ENCODE results near the gene BMP2. TPM values are rescaled to one million over a fixed set of nuclear protein-coding genes. Genes with fewer than 3 reads are reported as not detected.
A peak's percentile ranks its signal among the peaks of the same experiment; 100 is the strongest.

Gene BMP2
- total and polyA plus RNA-seq, 7 experiments from 2014 or later = 0.08 TPM; not detected in 6

GRCh38 chr20:6767126-6767535, 355 bp upstream of the BMP2 start:
- no peak for DNase-seq
- Histone ChIP-seq H3K27ac (ENCODE audit: low read depth, low read length) (no peak overlapping the region), H3K36me3 (ENCODE audit: control insufficient read depth in 2 of 3, insufficient read depth in 3 of 3, low read length in 3 of 3) (no peaks in the 10 kb centered on the region), H3K27me3 (ENCODE audit: control insufficient read depth in 2 of 2, insufficient read depth in 2 of 2, low read length in 2 of 2) (peaks cover 0 to 9% of the 10 kb centered on the region in 2 donors), H3K4me3 (ENCODE audit: low read length) (no peak overlapping the region), H3K9me3 (ENCODE audit: control insufficient read depth in 2 of 3, low read length in 3 of 3) (no peaks in the 10 kb centered on the region), H3K4me1 (ENCODE audit: control insufficient read depth in 2 of 2, insufficient read depth in 2 of 2, low read length in 2 of 2) (no peaks in the 10 kb centered on the region)
- ChIA-PET CTCF (no interaction called here), POLR2A (no interaction called here)
- no peak for ATAC-seq
- Mint-ChIP-seq H3K4me3 (peak overlapping the region in 7 of 10 donors; percentile 23 to 53 (median 38)), H3K27me3 (peaks cover 49 to 65% (median 53%) of the 10 kb centered on the region in 5 donors), H3K4me1 (peaks cover 0 to 6% (median 5%) of the 10 kb centered on the region in 7 donors), H3K36me3 (peaks cover 0 to 5% (median 0%) of the 10 kb centered on the region in 5 donors), H3K9me3 (peaks cover 0 to 7% (median 0%) of the 10 kb centered on the region in 11 donors), H3K27ac (no peak overlapping the region)
- intact Hi-C loops (cut with micrococcal nuclease) = loop anchor here in 1 of 2 donors (5.0 to 10.0 kb wide), 3 partner anchors 325 to 608 kb away; no protein-coding TSS in a partner anchor

GRCh38 chr20:6768228-6769140, 998 bp downstream of the BMP2 start:
- peak; percentile 42 for ATAC-seq
- Mint-ChIP-seq H3K27ac (no peak overlapping the region), H3K4me1 (peaks cover 0 to 6% (median 5%) of the 10 kb centered on the region in 7 donors), H3K4me3 (peak overlapping the region in 2 of 10 donors; percentile 35 to 43), H3K36me3 (peaks cover 0 to 5% (median 0%) of the 10 kb centered on the region in 5 donors), H3K9me3 (peaks cover 0 to 7% (median 0%) of the 10 kb centered on the region in 11 donors), H3K27me3 (peaks cover 40 to 67% (median 57%) of the 10 kb centered on the region in 5 donors)
- POLR2A ChIA-PET = no interaction called here
- Histone ChIP-seq H3K27ac (ENCODE audit: low read depth, low read length) (no peak overlapping the region), H3K4me3 (ENCODE audit: low read length) (no peak overlapping the region), H3K36me3 (ENCODE audit: control insufficient read depth in 2 of 3, insufficient read depth in 3 of 3, low read length in 3 of 3) (no peaks in the 10 kb centered on the region), H3K4me1 (ENCODE audit: control insufficient read depth in 2 of 2, insufficient read depth in 2 of 2, low read length in 2 of 2) (no peaks in the 10 kb centered on the region), H3K9me3 (ENCODE audit: control insufficient read depth in 2 of 3, low read length in 3 of 3) (no peaks in the 10 kb centered on the region), H3K27me3 (ENCODE audit: control insufficient read depth in 2 of 2, insufficient read depth in 2 of 2, low read length in 2 of 2) (peaks cover 0 to 9% of the 10 kb centered on the region in 2 donors)
- CTCF ChIA-PET = no interaction called here
- DNase-seq = no peak
- intact Hi-C loops (cut with micrococcal nuclease) = loop anchor here in 1 of 2 donors (5.0 to 10.0 kb wide), 3 partner anchors 324 to 606 kb away; no protein-coding TSS in a partner anchor

GRCh38 chr20:6769903-6770785, 2.7 kb downstream of the BMP2 start:
- Mint-ChIP-seq H3K27me3 (peaks cover 42 to 69% (median 56%) of the 10 kb centered on the region in 5 donors), H3K27ac (no peak overlapping the region), H3K4me1 (peaks cover 0 to 6% (median 5%) of the 10 kb centered on the region in 7 donors), H3K9me3 (peaks cover 0 to 7% (median 0%) of the 10 kb centered on the region in 11 donors), H3K36me3 (peaks cover 0 to 5% (median 0%) of the 10 kb centered on the region in 5 donors), H3K4me3 (no peak overlapping the region)
- DNase-seq (no peak), ATAC-seq (no peak)
- intact Hi-C loops (cut with micrococcal nuclease) = loop anchor here in 1 of 2 donors (5.0 to 10.0 kb wide), 3 partner anchors 322 to 605 kb away; no protein-coding TSS in a partner anchor
- H3K27me3 ChIP-seq (ENCODE audit: control insufficient read depth in 2 of 2, insufficient read depth in 2 of 2, low read length in 2 of 2) = peaks cover 0 to 5% of the 10 kb centered on the region in 2 donors
- no peaks in the 10 kb centered on the region for H3K4me1 ChIP-seq (ENCODE audit: control insufficient read depth in 2 of 2, insufficient read depth in 2 of 2, low read length in 2 of 2)
- H3K27ac ChIP-seq (ENCODE audit: low read depth, low read length) = no peak overlapping the region
- ChIA-PET POLR2A (no interaction called here), CTCF (no interaction called here)
- H3K36me3 ChIP-seq (ENCODE audit: control insufficient read depth in 2 of 3, insufficient read depth in 3 of 3, low read length in 3 of 3) = no peaks in the 10 kb centered on the region
- no peak overlapping the region for H3K4me3 ChIP-seq (ENCODE audit: low read length)
- H3K9me3 ChIP-seq (ENCODE audit: control insufficient read depth in 2 of 3, low read length in 3 of 3) = no peaks in the 10 kb centered on the region

- H3K9me3 ChIP-seq (ENCODE audit: control insufficient read depth in 2 of 3, low read length in 3 of 3) = no peaks in the 10 kb centered on the region
- CTCF ChIA-PET = interaction anchor here (0.7 kb wide), 1 partner anchor 1952 kb away, joined by 3 read pairs; no protein-coding TSS in a partner anchor
- H3K4me3 ChIP-seq (ENCODE audit: low read length) = no peak overlapping the region
- peaks cover 0 to 4% of the 10 kb centered on the region in 2 donors for H3K27me3 ChIP-seq (ENCODE audit: control insufficient read depth in 2 of 2, insufficient read depth in 2 of 2, low read length in 2 of 2)
- intact Hi-C loops (cut with micrococcal nuclease) = no loop called here
- no peak overlapping the region for H3K27ac Mint-ChIP-seq
- H3K27ac ChIP-seq (ENCODE audit: low read depth, low read length) = no peak overlapping the region
- H3K4me3 Mint-ChIP-seq = no peak overlapping the region
- H3K4me1 Mint-ChIP-seq = peaks cover 0 to 6% (median 5%) of the 10 kb centered on the region in 7 donors
- peaks cover 0 to 5% (median 0%) of the 10 kb centered on the region in 5 donors for H3K36me3 Mint-ChIP-seq
- ATAC-seq (no peak), DNase-seq (no peak)
- peaks cover 0 to 7% (median 0%) of the 10 kb centered on the region in 11 donors for H3K9me3 Mint-ChIP-seq
- H3K36me3 ChIP-seq (ENCODE audit: control insufficient read depth in 2 of 3, insufficient read depth in 3 of 3, low read length in 3 of 3) = no peaks in the 10 kb centered on the region
- POLR2A ChIA-PET = no interaction called here
- H3K27me3 Mint-ChIP-seq = peaks cover 42 to 71% (median 54%) of the 10 kb centered on the region in 5 donors
- H3K4me1 ChIP-seq (ENCODE audit: control insufficient read depth in 2 of 2, insufficient read depth in 2 of 2, low read length in 2 of 2) = no peaks in the 10 kb centered on the region
These were observed 3.3 kb downstream of the BMP2 start for GRCh38 chr20:6770786-6771100.

- no peaks in the 10 kb centered on the region for H3K4me1 Mint-ChIP-seq
- H3K27ac ChIP-seq (ENCODE audit: low read depth, low read length) = no peak overlapping the region
- no peaks in the 10 kb centered on the region for H3K9me3 ChIP-seq (ENCODE audit: control insufficient read depth in 2 of 3, low read length in 3 of 3)
- no peaks in the 10 kb centered on the region for H3K4me1 ChIP-seq (ENCODE audit: control insufficient read depth in 2 of 2, insufficient read depth in 2 of 2, low read length in 2 of 2)
- CTCF ChIA-PET = no interaction called here
- POLR2A ChIA-PET = no interaction called here
- H3K36me3 ChIP-seq (ENCODE audit: control insufficient read depth in 2 of 3, insufficient read depth in 3 of 3, low read length in 3 of 3) = no peaks in the 10 kb centered on the region
- intact Hi-C loops (cut with micrococcal nuclease) = no loop called here
- H3K27ac Mint-ChIP-seq = no peak overlapping the region
- H3K27me3 Mint-ChIP-seq = peaks cover 0 to 8% (median 3%) of the 10 kb centered on the region in 5 donors
- no peak overlapping the region for H3K4me3 ChIP-seq (ENCODE audit: low read length)
- H3K9me3 Mint-ChIP-seq = no peaks in the 10 kb centered on the region
- no peaks in the 10 kb centered on the region for H3K27me3 ChIP-seq (ENCODE audit: control insufficient read depth in 2 of 2, insufficient read depth in 2 of 2, low read length in 2 of 2)
- H3K36me3 Mint-ChIP-seq = no peaks in the 10 kb centered on the region
- ATAC-seq = no peak
- no peak overlapping the region for H3K4me3 Mint-ChIP-seq
- DNase-seq = no peak
These were observed 13.1 kb downstream of the BMP2 start for GRCh38 chr20:6780433-6781190.

- no peak overlapping the region for H3K4me3 ChIP-seq (ENCODE audit: low read length)
- H3K4me3 Mint-ChIP-seq = no peak overlapping the region
- no peaks in the 10 kb centered on the region for H3K4me1 ChIP-seq (ENCODE audit: control insufficient read depth in 2 of 2, insufficient read depth in 2 of 2, low read length in 2 of 2)
- ATAC-seq = no peak
- H3K36me3 Mint-ChIP-seq = no peaks in the 10 kb centered on the region
- H3K4me1 Mint-ChIP-seq = no peaks in the 10 kb centered on the region
- H3K9me3 ChIP-seq (ENCODE audit: control insufficient read depth in 2 of 3, low read length in 3 of 3) = no peaks in the 10 kb centered on the region
- no peaks in the 10 kb centered on the region for H3K27me3 ChIP-seq (ENCODE audit: control insufficient read depth in 2 of 2, insufficient read depth in 2 of 2, low read length in 2 of 2)
- intact Hi-C loops (cut with micrococcal nuclease) = no loop called here
- DNase-seq = no peak
- CTCF ChIA-PET = no interaction called here
- H3K27me3 Mint-ChIP-seq = peaks cover 0 to 6% (median 0%) of the 10 kb centered on the region in 5 donors
- no peak overlapping the region for H3K27ac Mint-ChIP-seq
- no peaks in the 10 kb centered on the region for H3K9me3 Mint-ChIP-seq
- POLR2A ChIA-PET = no interaction called here
- H3K36me3 ChIP-seq (ENCODE audit: control insufficient read depth in 2 of 3, insufficient read depth in 3 of 3, low read length in 3 of 3) = no peaks in the 10 kb centered on the region
- no peak overlapping the region for H3K27ac ChIP-seq (ENCODE audit: low read depth, low read length)
These were observed 16.3 kb downstream of the BMP2 start for GRCh38 chr20:6783752-6784151.
